Tibial artery (tissue), 4 donors: Measurements from ENCODE around the gene LTB4R2.
A peak's percentile ranks its signal among the peaks of the same experiment; 100 is the strongest.

Experiments
- DNase-seq, 2 donors: peaks; one replicate each; pipeline ENCODE4 v3.0.0-alpha.2; 2019
- H3K27ac ChIP-seq, 2 donors: fragments of 200-600 bp; sonication (generic) in 1 of 2; 1 replicate in 1 of 2; 2 replicates in 1 of 2; pipeline ENCODE4 v1.5.1; 2018 to 2019; ENCODE audit warnings: mild to moderate bottlenecking in 1 of 2
- H3K27me3 ChIP-seq, 2 donors: fragments of 200-600 bp; sonication (generic) in 1 of 2; one replicate each; pipeline versions ENCODE4 v1.5.1 to v1.6.0; 2016 to 2019
- H3K36me3 ChIP-seq, 3 donors: fragments of 200-600 bp; sonication (generic) in 2 of 3; one replicate each; pipeline ENCODE4 v1.5.1; 2016 to 2019; ENCODE audit warnings: mild to moderate bottlenecking in 2 of 3
- H3K4me1 ChIP-seq, 4 donors: fragments of 200-600 bp; sonication (generic) in 2 of 4; 1 replicate in 3 of 4; 2 replicates in 1 of 4; pipeline ENCODE4 v1.5.1; 2016 to 2019
- H3K4me3 ChIP-seq, 2 donors: fragments of 200-600 bp; sonication (generic) in 1 of 2; 1 replicate in 1 of 2; 2 replicates in 1 of 2; pipeline ENCODE4 v1.5.1; 2018 to 2019; ENCODE audit warnings: mild to moderate bottlenecking in 2 of 2
- H3K9me3 ChIP-seq, 3 donors: fragments of 200-600 bp; sonication (generic) in 1 of 3; one replicate each; pipeline ENCODE4 v1.5.1; 2016 to 2019
- intact Hi-C: fragments of 100-400 bp; cut with DNase I; formaldehyde crosslinking; loops from one replicate; pipeline ENCODE4 v1.15.0; 2023; ENCODE audit warnings: low total_unique reads
- TF ChIP-seq, protein P1 (sequence below), 2 experiments: fragments of 200-600 bp in 1 of 2; fragments of 450-650 bp in 1 of 2; IDR thresholded peaks; one replicate each; pipeline ENCODE4 v1.5.1; 2017 to 2019; ENCODE audit warnings: antibody characterized with exemption in 2 of 2, mild to moderate bottlenecking in 1 of 2, moderate library complexity in 1 of 2

Gene LTB4R2

DNA sequence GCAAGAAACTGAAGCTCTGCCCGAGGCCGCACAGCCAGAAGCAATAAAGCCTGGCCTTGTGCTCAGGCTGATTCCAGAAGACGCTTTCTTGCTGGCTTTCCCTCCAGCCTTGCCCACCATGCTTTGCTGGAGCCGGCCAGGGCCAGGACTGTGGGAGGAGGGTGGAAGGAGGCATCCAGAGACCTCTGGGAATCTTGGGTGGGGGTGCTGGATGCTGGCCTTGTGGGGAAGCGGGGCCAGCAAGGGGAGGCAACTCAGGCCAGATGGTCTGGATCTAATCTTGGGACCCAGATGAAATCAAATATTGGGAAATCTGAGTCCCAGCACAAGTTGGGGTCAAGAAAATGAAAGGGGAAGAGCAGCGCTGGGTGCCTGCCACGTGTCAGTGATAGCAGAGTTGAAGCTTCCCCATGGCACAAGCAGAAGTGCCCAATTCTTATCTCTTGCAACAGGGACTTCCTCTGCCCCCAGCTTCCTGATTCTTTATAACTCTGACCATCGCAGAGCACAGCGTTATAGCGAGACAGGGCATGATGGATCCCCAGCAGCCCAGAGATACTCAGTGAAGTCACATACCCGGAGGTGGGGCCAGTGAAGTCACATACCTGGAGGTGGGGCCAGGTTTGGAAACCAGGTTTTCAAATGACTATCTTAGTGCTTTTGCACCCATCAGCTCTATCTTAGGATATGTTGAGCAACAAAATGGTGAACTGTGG is 32.2 kb upstream of the LTB4R2 start:
- H3K27ac ChIP-seq = no peak overlapping the region
- H3K27me3 ChIP-seq = no peaks in the 10 kb centered on the region
- intact Hi-C loops = no loop called here
- peak in 1 of 2 donors; percentile 28 for DNase-seq
- TF ChIP-seq, protein P1, sequence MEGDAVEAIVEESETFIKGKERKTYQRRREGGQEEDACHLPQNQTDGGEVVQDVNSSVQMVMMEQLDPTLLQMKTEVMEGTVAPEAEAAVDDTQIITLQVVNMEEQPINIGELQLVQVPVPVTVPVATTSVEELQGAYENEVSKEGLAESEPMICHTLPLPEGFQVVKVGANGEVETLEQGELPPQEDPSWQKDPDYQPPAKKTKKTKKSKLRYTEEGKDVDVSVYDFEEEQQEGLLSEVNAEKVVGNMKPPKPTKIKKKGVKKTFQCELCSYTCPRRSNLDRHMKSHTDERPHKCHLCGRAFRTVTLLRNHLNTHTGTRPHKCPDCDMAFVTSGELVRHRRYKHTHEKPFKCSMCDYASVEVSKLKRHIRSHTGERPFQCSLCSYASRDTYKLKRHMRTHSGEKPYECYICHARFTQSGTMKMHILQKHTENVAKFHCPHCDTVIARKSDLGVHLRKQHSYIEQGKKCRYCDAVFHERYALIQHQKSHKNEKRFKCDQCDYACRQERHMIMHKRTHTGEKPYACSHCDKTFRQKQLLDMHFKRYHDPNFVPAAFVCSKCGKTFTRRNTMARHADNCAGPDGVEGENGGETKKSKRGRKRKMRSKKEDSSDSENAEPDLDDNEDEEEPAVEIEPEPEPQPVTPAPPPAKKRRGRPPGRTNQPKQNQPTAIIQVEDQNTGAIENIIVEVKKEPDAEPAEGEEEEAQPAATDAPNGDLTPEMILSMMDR (IDR thresholded peaks at IDR 0.05) = no peak
- H3K36me3 ChIP-seq = no peaks in the 10 kb centered on the region
- no peak overlapping the region for H3K4me3 ChIP-seq
- H3K4me1 ChIP-seq = no peaks in the 10 kb centered on the region
- no peaks in the 10 kb centered on the region for H3K9me3 ChIP-seq

DNA sequence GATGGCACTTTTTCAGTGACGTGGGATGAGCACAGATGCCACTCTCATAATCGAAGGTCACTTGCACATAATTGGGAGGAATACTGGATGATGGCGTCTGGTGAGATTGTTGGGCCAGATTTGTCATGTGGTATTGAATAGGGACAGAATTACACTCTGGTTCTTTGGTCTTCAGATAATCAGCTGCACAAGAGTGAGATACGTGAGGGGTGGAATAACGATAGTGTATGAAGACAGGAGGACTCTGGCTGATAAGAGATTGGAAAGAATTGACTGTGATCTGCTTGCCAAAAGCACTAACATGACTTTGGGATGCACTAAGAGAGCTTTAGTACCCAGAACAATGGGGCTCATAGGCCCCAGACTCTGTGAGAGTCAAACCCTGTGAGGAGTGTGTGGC is 31.5 kb upstream of the LTB4R2 start:
- TF ChIP-seq, protein P1 (IDR thresholded peaks at IDR 0.05) = no peak
- no peaks in the 10 kb centered on the region for H3K4me1 ChIP-seq
- H3K9me3 ChIP-seq = no peaks in the 10 kb centered on the region
- H3K27me3 ChIP-seq = no peaks in the 10 kb centered on the region
- intact Hi-C loops = no loop called here
- no peak for DNase-seq
- no peak overlapping the region for H3K27ac ChIP-seq
- H3K4me3 ChIP-seq = no peak overlapping the region
- no peaks in the 10 kb centered on the region for H3K36me3 ChIP-seq

DNA sequence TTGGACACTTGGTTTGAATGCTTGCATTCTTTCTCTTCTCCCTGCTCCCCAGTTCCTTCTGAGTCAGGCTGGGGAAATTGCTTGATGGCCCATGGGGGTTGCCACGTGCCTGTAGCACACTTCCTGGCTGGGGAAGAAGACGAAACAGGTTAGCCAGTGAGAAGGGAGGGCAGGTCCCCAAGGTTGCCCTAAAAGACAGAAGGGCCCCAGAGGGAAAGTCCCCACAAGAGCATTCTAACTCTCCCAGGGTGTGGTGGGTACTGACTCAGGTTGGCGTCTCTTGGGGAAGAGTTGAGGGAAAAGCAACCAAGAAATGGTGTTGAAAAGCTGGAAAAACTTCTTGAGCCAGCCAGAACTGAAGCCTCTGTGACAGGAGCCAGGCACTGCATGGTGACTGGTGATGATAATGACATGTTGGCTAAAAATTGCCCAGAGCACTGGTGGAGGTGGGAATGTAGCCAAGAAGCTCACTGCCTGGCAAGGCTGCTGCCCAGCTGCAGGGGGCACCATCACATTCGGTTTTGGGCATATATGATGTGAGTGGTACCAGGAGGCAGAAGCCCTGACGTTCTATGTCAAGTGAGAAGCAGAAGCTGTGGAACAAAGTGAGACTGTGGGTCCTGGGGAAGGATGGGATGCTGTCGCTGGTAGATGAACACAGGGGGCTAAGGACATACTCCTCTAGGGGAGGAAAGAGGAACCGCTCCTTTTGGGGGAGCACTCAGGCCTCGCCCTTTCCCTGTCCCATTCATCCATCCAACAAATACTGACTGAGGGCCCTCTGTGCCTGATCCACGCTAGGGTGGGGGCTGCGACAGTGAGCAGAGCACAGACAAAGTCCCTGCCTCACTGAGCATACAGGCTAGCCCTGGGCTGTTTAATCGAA is 30.4 kb upstream of the LTB4R2 start:
- Histone ChIP-seq H3K36me3 (no peaks in the 10 kb centered on the region), H3K27me3 (no peaks in the 10 kb centered on the region), H3K9me3 (no peaks in the 10 kb centered on the region), H3K4me1 (no peaks in the 10 kb centered on the region), H3K4me3 (no peak overlapping the region), H3K27ac (no peak overlapping the region)
- TF ChIP-seq, protein P1 (IDR thresholded peaks at IDR 0.05) = no peak
- intact Hi-C loops = no loop called here
- no peak for DNase-seq

DNA sequence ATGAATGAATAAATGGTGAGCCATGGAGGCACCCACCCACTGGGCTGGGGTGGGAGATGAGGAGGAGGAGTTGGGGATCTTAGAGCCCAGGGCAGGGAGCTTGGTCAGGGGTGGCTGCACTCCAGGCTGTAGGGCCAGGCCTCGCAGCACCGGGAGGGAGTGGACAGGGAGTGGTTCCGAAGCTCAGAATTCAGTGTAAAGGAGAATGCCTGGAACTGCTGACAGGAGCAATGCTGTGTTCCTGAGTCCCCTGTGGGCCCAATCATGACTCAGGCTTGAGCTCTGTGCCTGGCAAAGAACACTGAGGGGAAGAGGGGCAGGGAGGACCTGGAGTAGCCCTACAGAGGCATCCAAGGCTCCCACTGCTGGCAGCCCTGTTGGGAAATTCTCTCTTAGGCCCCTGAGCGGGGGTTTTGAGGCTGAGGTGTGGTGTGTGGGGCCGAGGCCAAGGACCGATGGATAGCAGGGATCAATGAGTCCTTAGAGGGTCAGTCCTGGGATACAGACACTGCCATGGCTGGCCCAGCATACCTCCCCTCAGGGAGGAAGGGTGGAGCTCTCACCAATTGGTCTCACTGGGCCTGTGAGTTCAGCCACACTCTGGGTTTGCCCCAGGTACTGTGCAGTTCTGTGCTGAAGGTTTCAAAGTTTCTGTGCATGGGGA is 29.0 kb upstream of the LTB4R2 start:
- intact Hi-C loops = no loop called here
- H3K4me1 ChIP-seq = no peaks in the 10 kb centered on the region
- H3K27ac ChIP-seq = no peak overlapping the region
- DNase-seq = peak in 1 of 2 donors; percentile 60
- TF ChIP-seq, protein P1 (IDR thresholded peaks at IDR 0.05) = no peak
- no peaks in the 10 kb centered on the region for H3K9me3 ChIP-seq
- no peak overlapping the region for H3K4me3 ChIP-seq
- no peaks in the 10 kb centered on the region for H3K36me3 ChIP-seq
- H3K27me3 ChIP-seq = no peaks in the 10 kb centered on the region

DNA sequence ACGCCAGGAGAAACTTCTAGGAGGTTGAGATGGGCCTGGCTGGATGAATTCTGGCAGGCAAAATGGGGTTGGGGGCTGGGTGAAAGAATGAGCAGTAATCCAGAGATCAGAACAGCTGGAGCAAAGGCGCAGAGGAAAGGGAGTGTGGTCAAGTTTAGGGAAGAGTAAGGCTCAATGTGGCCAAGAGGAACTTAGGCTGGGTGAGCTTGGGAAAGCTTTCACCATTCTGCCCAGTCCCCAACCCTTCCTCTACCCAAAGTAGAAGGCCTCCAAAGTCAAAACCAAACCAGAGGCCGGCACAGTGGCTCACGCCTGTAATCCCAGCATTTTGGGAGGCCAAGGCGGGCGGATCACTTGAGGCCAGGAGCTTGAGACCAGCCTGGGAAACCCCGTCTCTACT is 28.3 kb upstream of the LTB4R2 start:
- Histone ChIP-seq H3K9me3 (no peaks in the 10 kb centered on the region), H3K27me3 (no peaks in the 10 kb centered on the region), H3K4me1 (no peaks in the 10 kb centered on the region), H3K36me3 (no peaks in the 10 kb centered on the region), H3K4me3 (no peak overlapping the region), H3K27ac (no peak overlapping the region)
- intact Hi-C loops = no loop called here
- TF ChIP-seq, protein P1 (IDR thresholded peaks at IDR 0.05) = no peak
- no peak for DNase-seq
